Measurements from ENCODE around the gene KRT7.

The KRT7 gene

GRCh38 chr12:52197371-52198231 is 35.4 kb upstream of the KRT7 start:
- no peak overlapping the region for H3K27ac ChIP-seq (ENCODE audit: low read depth, low read length)
- H3K9me3 ChIP-seq (ENCODE audit: control insufficient read depth, insufficient read depth, low read length), result no peaks in the 10 kb centered on the region
- H3K27me3 ChIP-seq (ENCODE audit: control insufficient read depth, low read length), result peaks cover 2% of the 10 kb centered on the region; the same call in 1 of the 2 replicates
- no peaks in the 10 kb centered on the region for H3F3A ChIP-seq (ENCODE audit: control insufficient read depth, insufficient read depth)
- H3K79me2 ChIP-seq (ENCODE audit: control insufficient read depth, low read length), result no peaks in the 10 kb centered on the region
- H3K4me3 ChIP-seq (ENCODE audit: low read length), result no peak overlapping the region
- no peaks in the 10 kb centered on the region for H3K9me2 ChIP-seq (replicated peaks; ENCODE audit: control insufficient read depth, low read length)
- no peaks in the 10 kb centered on the region for H3K36me3 ChIP-seq (ENCODE audit: control insufficient read depth, low read length)
- no peaks in the 10 kb centered on the region for H4K20me1 ChIP-seq (ENCODE audit: control insufficient read depth, insufficient read depth, low read depth, low read length)
- H3K4me2 ChIP-seq (ENCODE audit: low read length), result no peak overlapping the region
- no peaks in the 10 kb centered on the region for H3K4me1 ChIP-seq (ENCODE audit: control insufficient read depth, low read length)
- TF ChIP-seq, protein P1, sequence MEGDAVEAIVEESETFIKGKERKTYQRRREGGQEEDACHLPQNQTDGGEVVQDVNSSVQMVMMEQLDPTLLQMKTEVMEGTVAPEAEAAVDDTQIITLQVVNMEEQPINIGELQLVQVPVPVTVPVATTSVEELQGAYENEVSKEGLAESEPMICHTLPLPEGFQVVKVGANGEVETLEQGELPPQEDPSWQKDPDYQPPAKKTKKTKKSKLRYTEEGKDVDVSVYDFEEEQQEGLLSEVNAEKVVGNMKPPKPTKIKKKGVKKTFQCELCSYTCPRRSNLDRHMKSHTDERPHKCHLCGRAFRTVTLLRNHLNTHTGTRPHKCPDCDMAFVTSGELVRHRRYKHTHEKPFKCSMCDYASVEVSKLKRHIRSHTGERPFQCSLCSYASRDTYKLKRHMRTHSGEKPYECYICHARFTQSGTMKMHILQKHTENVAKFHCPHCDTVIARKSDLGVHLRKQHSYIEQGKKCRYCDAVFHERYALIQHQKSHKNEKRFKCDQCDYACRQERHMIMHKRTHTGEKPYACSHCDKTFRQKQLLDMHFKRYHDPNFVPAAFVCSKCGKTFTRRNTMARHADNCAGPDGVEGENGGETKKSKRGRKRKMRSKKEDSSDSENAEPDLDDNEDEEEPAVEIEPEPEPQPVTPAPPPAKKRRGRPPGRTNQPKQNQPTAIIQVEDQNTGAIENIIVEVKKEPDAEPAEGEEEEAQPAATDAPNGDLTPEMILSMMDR (IDR thresholded peaks at IDR 0.05; ENCODE audit: low read depth, low read length, poor library complexity, severe bottlenecking), result no peak
- TF ChIP-seq EZH2phosphoT487 (IDR thresholded peaks at IDR 0.05; ENCODE audit: borderline replicate concordance, low read length), result no peak

DNA sequence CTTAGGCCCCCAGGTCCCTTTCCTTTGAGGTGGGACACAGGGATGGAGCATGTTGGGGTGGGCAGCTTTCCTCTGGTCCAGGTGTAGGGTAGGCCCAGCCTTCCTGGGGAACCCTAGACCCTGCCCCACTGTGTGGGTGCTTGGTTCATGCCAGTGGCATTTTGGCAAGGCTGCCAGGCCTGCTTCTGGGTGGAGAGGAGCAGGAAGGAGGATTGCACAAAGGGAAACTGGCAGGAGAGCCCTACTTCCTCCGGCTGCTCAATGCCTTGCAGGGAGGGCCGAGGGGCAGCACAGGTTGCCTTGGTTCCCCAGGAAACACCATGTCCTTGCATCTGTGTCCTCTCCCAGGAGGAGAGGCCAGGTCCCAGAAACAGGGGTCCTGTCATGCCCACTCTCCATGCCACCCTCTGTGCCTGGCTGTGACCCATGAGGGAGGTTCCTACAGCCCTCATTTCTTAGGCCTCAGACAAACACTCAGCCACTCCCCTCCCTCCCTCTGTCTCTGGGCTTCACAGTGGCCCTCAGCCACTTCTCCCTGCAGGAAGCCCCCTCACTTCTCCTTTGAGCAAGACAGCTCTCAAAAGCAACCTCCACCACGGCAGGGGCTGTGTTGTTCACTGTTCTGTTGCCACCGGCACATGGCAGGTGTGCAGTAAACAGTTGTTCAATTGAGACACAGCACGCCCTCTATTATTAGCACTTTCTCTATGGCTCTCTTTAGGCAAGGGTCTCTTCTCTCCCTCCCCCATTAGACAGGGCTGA is 34.4 kb upstream of the KRT7 start:
- no peak for TF ChIP-seq EZH2phosphoT487 (IDR thresholded peaks at IDR 0.05; ENCODE audit: borderline replicate concordance, low read length)
- no peak overlapping the region for H3K4me3 ChIP-seq (ENCODE audit: low read length)
- no peaks in the 10 kb centered on the region for H3K36me3 ChIP-seq (ENCODE audit: control insufficient read depth, low read length)
- no peaks in the 10 kb centered on the region for H3F3A ChIP-seq (ENCODE audit: control insufficient read depth, insufficient read depth)
- H3K27me3 ChIP-seq (ENCODE audit: control insufficient read depth, low read length), result peaks cover 2% of the 10 kb centered on the region; the same call in 1 of the 2 replicates
- H3K4me1 ChIP-seq (ENCODE audit: control insufficient read depth, low read length), result no peaks in the 10 kb centered on the region
- H3K9me2 ChIP-seq (replicated peaks; ENCODE audit: control insufficient read depth, low read length), result no peaks in the 10 kb centered on the region
- no peak overlapping the region for H3K4me2 ChIP-seq (ENCODE audit: low read length)
- H3K9me3 ChIP-seq (ENCODE audit: control insufficient read depth, insufficient read depth, low read length), result no peaks in the 10 kb centered on the region
- H4K20me1 ChIP-seq (ENCODE audit: control insufficient read depth, insufficient read depth, low read depth, low read length), result no peaks in the 10 kb centered on the region
- no peaks in the 10 kb centered on the region for H3K79me2 ChIP-seq (ENCODE audit: control insufficient read depth, low read length)
- H3K27ac ChIP-seq (ENCODE audit: low read depth, low read length), result no peak overlapping the region

DNA sequence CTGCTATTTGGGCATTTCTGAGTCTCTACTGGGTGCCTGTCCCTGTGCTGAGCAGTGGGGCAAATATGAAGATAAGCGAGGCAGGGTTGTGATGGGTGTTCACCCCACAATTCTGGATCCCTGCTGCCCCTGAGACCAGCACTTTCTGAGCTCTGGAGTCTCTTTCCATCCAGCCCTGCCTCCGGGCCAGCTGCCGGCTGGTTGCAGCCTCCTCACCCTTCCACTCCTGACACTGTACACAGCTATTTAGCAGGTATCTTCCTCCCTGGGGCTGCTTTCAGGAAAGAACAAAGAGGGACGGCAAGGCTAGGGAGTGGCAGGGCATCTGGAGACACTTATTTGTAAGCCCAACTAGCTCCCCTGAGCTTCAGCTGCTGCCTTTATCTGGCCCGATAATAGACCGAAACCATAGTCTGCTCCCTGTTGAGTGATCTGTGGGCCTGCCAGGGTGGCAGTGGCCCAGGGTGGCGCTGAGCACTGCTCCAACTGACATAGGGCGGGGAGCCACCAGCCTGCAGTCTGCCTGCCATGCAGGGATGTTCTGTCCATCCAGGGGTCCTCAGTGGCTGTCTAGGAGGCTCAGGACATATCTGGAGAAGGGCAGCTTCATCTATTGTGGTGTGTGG is 33.6 kb upstream of the KRT7 start:
- H3F3A ChIP-seq (ENCODE audit: control insufficient read depth, insufficient read depth), result no peaks in the 10 kb centered on the region
- no peaks in the 10 kb centered on the region for H3K9me3 ChIP-seq (ENCODE audit: control insufficient read depth, insufficient read depth, low read length)
- H3K9me2 ChIP-seq (replicated peaks; ENCODE audit: control insufficient read depth, low read length), result no peaks in the 10 kb centered on the region
- no peak overlapping the region for H3K4me3 ChIP-seq (ENCODE audit: low read length)
- H3K27me3 ChIP-seq (ENCODE audit: control insufficient read depth, low read length), result peaks cover 2% of the 10 kb centered on the region; the same call in 1 of the 2 replicates
- H3K4me2 ChIP-seq (ENCODE audit: low read length), result no peak overlapping the region
- H3K27ac ChIP-seq (ENCODE audit: low read depth, low read length), result no peak overlapping the region
- no peaks in the 10 kb centered on the region for H3K4me1 ChIP-seq (ENCODE audit: control insufficient read depth, low read length)
- H3K36me3 ChIP-seq (ENCODE audit: control insufficient read depth, low read length), result no peaks in the 10 kb centered on the region
- no peaks in the 10 kb centered on the region for H3K79me2 ChIP-seq (ENCODE audit: control insufficient read depth, low read length)
- TF ChIP-seq EZH2phosphoT487 (IDR thresholded peaks at IDR 0.05; ENCODE audit: borderline replicate concordance, low read length), result no peak
- TF ChIP-seq, protein P1 (IDR thresholded peaks at IDR 0.05; ENCODE audit: low read depth, low read length, poor library complexity, severe bottlenecking), result no peak
- H4K20me1 ChIP-seq (ENCODE audit: control insufficient read depth, insufficient read depth, low read depth, low read length), result no peaks in the 10 kb centered on the region
